ENCODE data around the gene MRAP. TPM values are rescaled to one million over a fixed set of nuclear protein-coding genes. Genes with fewer than 3 reads are reported as not detected.

Gene MRAP
- total and polyA plus RNA-seq, 2 experiments from 2014 or later: 0.33 TPM; not detected in 1

DNA sequence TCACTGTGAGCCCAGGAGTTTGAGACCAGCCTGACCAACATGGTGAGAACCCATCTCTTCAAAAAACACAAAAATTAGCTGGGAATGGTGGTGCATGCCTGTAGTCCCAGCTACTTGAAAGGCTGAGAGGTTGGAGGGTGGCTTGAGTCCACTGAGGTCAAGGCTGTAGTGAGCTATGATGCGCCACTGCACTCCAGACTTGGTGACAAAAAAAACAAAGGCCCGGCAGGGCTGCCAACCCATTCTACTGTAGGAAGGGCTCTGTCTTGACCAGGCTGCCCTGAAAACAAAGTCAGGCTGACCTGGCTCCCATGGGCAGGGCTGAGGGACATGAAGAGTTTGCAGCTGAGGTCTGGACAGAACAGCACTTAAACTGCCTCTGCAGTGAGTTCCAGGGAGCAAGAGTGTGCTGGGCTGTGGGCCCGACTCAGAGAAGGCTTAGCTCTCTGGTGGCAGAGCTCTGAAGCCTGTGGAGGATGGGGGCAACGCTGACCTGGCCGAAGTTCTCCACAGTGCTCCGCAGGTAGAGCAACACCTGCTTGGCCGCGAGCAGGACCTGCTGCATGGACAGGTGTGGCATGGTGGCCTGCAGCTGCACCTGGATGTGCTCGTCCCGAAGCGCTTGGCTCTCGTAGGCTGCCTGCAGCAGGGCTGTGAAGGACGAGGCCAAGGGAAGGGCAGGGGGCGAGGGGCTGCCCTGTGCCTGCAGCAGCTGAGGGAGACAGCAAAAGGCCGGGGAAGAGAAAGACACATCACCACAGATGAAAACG is 51.7 kb downstream of the MRAP start:
- WGBS (ENCODE audit: low lambda C conversion rate, missing lambda C conversion rate): 99% methylated on average over 16 of the region's 16 CpGs
- Histone ChIP-seq H3K27ac (no peak overlapping the region), H4K20me1 (ENCODE audit: insufficient read depth, poor library complexity, severe bottlenecking) (no peaks in the 10 kb centered on the region), H3K4me3 (no peak overlapping the region), H2AFZ (no peak overlapping the region), H3K9me3 (ENCODE audit: low read depth) (no peaks in the 10 kb centered on the region), H3K27me3 (no peaks in the 10 kb centered on the region), H3K4me1 (ENCODE audit: insufficient read depth) (no peaks in the 10 kb centered on the region), H3K9me2 (replicated peaks; ENCODE audit: insufficient read depth) (no peaks in the 10 kb centered on the region), H3K36me3 (replicated peaks; ENCODE audit: insufficient read depth, low read depth) (no peaks in the 10 kb centered on the region), H3K79me2 (no peaks in the 10 kb centered on the region), H3K4me2 (no peak overlapping the region)
- TF ChIP-seq, protein P1, sequence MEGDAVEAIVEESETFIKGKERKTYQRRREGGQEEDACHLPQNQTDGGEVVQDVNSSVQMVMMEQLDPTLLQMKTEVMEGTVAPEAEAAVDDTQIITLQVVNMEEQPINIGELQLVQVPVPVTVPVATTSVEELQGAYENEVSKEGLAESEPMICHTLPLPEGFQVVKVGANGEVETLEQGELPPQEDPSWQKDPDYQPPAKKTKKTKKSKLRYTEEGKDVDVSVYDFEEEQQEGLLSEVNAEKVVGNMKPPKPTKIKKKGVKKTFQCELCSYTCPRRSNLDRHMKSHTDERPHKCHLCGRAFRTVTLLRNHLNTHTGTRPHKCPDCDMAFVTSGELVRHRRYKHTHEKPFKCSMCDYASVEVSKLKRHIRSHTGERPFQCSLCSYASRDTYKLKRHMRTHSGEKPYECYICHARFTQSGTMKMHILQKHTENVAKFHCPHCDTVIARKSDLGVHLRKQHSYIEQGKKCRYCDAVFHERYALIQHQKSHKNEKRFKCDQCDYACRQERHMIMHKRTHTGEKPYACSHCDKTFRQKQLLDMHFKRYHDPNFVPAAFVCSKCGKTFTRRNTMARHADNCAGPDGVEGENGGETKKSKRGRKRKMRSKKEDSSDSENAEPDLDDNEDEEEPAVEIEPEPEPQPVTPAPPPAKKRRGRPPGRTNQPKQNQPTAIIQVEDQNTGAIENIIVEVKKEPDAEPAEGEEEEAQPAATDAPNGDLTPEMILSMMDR (IDR thresholded peaks at IDR 0.05; ENCODE audit: poor library complexity): no peak
- TF ChIP-seq EZH2 (IDR thresholded peaks at IDR 0.05; ENCODE audit: borderline replicate concordance) (no peak), EZH2phosphoT487 (IDR thresholded peaks at IDR 0.05; ENCODE audit: low read depth, severe bottlenecking, unreplicated experiment) (no peak)
- no peak for DNase-seq (ENCODE audit: low spot score)

DNA sequence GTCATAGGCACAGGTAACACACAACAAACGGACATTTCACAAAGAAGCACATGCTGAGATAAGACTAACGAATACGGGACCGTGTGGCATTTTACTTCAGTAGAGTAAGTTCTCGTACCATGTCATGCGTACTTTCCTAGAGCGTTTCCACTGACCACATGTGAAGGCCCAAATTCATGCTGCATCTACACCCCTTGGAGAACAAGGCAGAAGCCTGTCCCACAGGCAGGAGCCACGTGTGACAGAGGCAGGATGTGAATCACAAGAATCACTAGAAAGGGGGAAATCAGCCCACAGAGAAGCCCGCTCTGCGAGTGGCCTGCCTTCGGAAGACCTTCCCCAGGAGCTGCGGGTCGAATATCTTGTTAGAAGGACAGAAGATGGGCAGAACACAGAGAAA is 52.3 kb downstream of the MRAP start:
- no peak overlapping the region for H3K27ac ChIP-seq
- no peak for TF ChIP-seq EZH2 (IDR thresholded peaks at IDR 0.05; ENCODE audit: borderline replicate concordance)
- TF ChIP-seq EZH2phosphoT487 (IDR thresholded peaks at IDR 0.05; ENCODE audit: low read depth, severe bottlenecking, unreplicated experiment): no peak
- TF ChIP-seq, protein P1 (IDR thresholded peaks at IDR 0.05; ENCODE audit: poor library complexity): no peak
- no peak overlapping the region for H3K4me2 ChIP-seq
- no peak overlapping the region for H2AFZ ChIP-seq
- no peaks in the 10 kb centered on the region for H4K20me1 ChIP-seq (ENCODE audit: insufficient read depth, poor library complexity, severe bottlenecking)
- 95% methylated on average over 13 of the region's 13 CpGs for WGBS (ENCODE audit: low lambda C conversion rate, missing lambda C conversion rate)
- DNase-seq (ENCODE audit: low spot score): no peak
- no peaks in the 10 kb centered on the region for H3K79me2 ChIP-seq
- no peaks in the 10 kb centered on the region for H3K27me3 ChIP-seq
- H3K36me3 ChIP-seq (replicated peaks; ENCODE audit: insufficient read depth, low read depth): no peaks in the 10 kb centered on the region
- H3K9me3 ChIP-seq (ENCODE audit: low read depth): no peaks in the 10 kb centered on the region
- H3K4me1 ChIP-seq (ENCODE audit: insufficient read depth): no peaks in the 10 kb centered on the region
- no peaks in the 10 kb centered on the region for H3K9me2 ChIP-seq (replicated peaks; ENCODE audit: insufficient read depth)
- no peak overlapping the region for H3K4me3 ChIP-seq

DNA sequence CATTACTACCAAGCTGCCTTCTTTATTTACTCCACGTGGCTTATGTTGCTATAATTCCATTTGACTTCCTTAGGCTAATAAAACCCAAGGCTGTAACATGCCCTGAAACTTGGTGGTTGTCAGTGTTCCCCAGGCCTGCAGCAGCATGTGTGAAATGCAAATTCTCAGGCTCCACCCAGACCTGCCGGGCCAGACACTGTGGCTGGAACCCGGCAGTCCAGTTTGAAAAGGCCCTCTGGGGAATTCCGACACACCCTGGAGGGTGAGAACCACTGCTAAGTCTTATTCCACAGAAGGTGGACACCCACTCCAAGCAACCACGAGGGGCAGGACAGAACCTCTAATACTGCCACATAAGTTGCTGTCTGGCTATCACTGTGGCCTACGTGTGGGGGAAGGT is 52.8 kb downstream of the MRAP start:
- no peak for DNase-seq (ENCODE audit: low spot score)
- 76% methylated on average over 6 of the region's 6 CpGs for WGBS (ENCODE audit: low lambda C conversion rate, missing lambda C conversion rate)
- no peak overlapping the region for H3K4me3 ChIP-seq
- no peaks in the 10 kb centered on the region for H3K4me1 ChIP-seq (ENCODE audit: insufficient read depth)
- H3K27me3 ChIP-seq: no peaks in the 10 kb centered on the region
- TF ChIP-seq EZH2 (IDR thresholded peaks at IDR 0.05; ENCODE audit: borderline replicate concordance): no peak
- TF ChIP-seq, protein P1 (IDR thresholded peaks at IDR 0.05; ENCODE audit: poor library complexity): no peak
- no peak for TF ChIP-seq EZH2phosphoT487 (IDR thresholded peaks at IDR 0.05; ENCODE audit: low read depth, severe bottlenecking, unreplicated experiment)
- H3K9me3 ChIP-seq (ENCODE audit: low read depth): no peaks in the 10 kb centered on the region
- H3K4me2 ChIP-seq: no peak overlapping the region
- no peaks in the 10 kb centered on the region for H3K36me3 ChIP-seq (replicated peaks; ENCODE audit: insufficient read depth, low read depth)
- H2AFZ ChIP-seq: no peak overlapping the region
- no peaks in the 10 kb centered on the region for H3K9me2 ChIP-seq (replicated peaks; ENCODE audit: insufficient read depth)
- H3K79me2 ChIP-seq: no peaks in the 10 kb centered on the region
- H3K27ac ChIP-seq: no peak overlapping the region
- H4K20me1 ChIP-seq (ENCODE audit: insufficient read depth, poor library complexity, severe bottlenecking): no peaks in the 10 kb centered on the region
